ENCODE measurements around the gene RANGAP1. TPM values are rescaled to one million over a fixed set of nuclear protein-coding genes. Genes with fewer than 3 reads are reported as not detected.
A peak's percentile ranks its signal among the peaks of the same experiment; 100 is the strongest.

Gene RANGAP1
- total and polyA plus RNA-seq, 2 experiments from 2014 or later, result 43.3 to 125 TPM

- DNase-seq (ENCODE audit: low read depth in 1 of 2, low spot score in 1 of 2), result no peak
- no peak overlapping the region for H3K4me3 ChIP-seq
- peaks cover 19% of the 10 kb centered on the region for H3K36me3 ChIP-seq
- H3K4me1 ChIP-seq (ENCODE audit: low read depth), result no peaks in the 10 kb centered on the region
- no peak for TF ChIP-seq CTCF (IDR thresholded peaks at IDR 0.05; ENCODE audit: low read depth, low read length)
- no peaks in the 10 kb centered on the region for H3K9me3 ChIP-seq (ENCODE audit: low read depth)
- H3K27me3 ChIP-seq, result no peaks in the 10 kb centered on the region
- H3K27ac ChIP-seq, result no peak overlapping the region
These were observed 70.6 kb downstream of the RANGAP1 start for GRCh38 chr22:41215409-41215808.

DNA sequence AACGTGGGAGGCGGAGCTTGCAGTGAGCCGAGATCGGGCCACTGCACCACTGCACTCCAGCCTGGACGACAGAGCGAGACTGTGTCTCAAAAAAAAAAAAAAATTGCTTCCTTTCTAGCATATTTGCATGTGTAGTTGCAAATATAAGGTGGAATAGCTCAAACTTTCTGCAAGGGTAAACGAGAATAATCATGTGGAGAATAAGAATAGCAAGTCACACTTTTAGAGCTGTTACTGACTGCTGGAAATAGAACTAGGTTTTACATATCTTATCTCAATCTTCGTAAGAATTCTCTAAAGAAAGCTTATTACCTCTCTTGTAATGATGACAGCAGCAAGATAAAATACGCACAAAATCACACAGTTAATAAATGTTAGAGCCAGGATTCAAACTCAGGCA is 79.3 kb downstream of the RANGAP1 start:
- no peak for TF ChIP-seq CTCF (IDR thresholded peaks at IDR 0.05; ENCODE audit: low read depth, low read length)
- Histone ChIP-seq H3K4me1 (ENCODE audit: low read depth) (peaks cover 5% of the 10 kb centered on the region), H3K27ac (no peak overlapping the region), H3K4me3 (no peak overlapping the region), H3K36me3 (peaks cover 4% of the 10 kb centered on the region), H3K27me3 (peaks cover 5% of the 10 kb centered on the region), H3K9me3 (ENCODE audit: low read depth) (no peaks in the 10 kb centered on the region)
- no peak for DNase-seq (ENCODE audit: low read depth in 1 of 2, low spot score in 1 of 2)

- peak; percentile 96 to 98 for DNase-seq (ENCODE audit: low read depth in 1 of 2, low spot score in 1 of 2)
- Histone ChIP-seq H3K4me3 (peak within 1 kb of the TSS; percentile 44), H3K4me1 (ENCODE audit: low read depth) (peaks cover 5% of the 10 kb centered on the region), H3K27me3 (peaks cover 19% of the 10 kb centered on the region), H3K27ac (peak within 1 kb of the TSS; percentile 80), H3K36me3 (no peaks in the 10 kb centered on the region), H3K9me3 (ENCODE audit: low read depth) (no peaks in the 10 kb centered on the region)
- TF ChIP-seq CTCF (IDR thresholded peaks at IDR 0.05; ENCODE audit: low read depth, low read length), result no peak
These were observed 80.7 kb downstream of the RANGAP1 start, which contains the start of gene L3MBTL2 for GRCh38 chr22:41204992-41205900. TSS of gene L3MBTL2 (plus strand) at chr22:41205312. CDS start at chr22:41205363, 51 bp downstream.

DNA sequence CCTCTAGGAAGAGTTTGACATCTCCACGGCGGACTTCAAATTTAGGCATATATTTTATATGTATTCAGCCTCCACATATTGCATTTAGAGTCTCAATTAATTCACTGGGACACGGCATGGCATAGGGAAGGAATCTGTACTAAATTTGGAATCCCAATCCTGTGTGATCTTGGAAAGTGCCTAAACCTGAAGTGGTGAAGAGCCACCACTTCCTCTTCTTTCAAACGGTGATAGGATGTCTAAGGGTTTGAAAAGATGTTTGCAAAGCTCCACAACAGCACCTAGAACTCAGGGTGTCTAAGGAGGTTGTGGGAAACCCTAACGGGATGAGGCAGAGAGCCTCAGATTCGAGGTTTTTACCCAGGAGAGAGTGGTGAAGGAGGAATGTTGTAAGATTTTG is 81.9 kb downstream of the RANGAP1 start:
- Histone ChIP-seq H3K36me3 (no peaks in the 10 kb centered on the region), H3K9me3 (ENCODE audit: low read depth) (no peaks in the 10 kb centered on the region), H3K27ac (no peak overlapping the region), H3K4me1 (ENCODE audit: low read depth) (peaks cover 5% of the 10 kb centered on the region), H3K27me3 (peaks cover 31% of the 10 kb centered on the region), H3K4me3 (no peak overlapping the region)
- no peak for DNase-seq (ENCODE audit: low read depth in 1 of 2, low spot score in 1 of 2)
- no peak for TF ChIP-seq CTCF (IDR thresholded peaks at IDR 0.05; ENCODE audit: low read depth, low read length)

DNA sequence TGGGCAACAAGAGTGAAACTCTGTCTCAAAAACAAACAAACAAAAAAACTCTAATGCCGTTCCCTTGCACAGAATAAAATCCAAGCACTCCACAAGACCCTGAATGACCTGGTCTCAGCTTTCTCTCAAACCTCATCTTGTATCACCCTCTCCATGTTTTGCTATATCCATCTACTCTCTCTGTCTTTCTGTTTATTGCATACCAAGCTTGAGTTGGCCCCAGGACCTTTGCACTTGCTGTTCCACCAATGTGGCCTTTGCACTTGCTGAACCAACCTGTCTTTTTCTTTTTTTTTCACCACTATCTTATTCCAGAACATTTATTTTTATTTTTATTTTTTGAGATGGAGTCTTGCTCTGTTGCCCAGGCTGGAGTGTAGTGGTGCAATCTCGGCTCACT is 82.9 kb downstream of the RANGAP1 start:
- H3K27me3 ChIP-seq, result peaks cover 39% of the 10 kb centered on the region
- no peaks in the 10 kb centered on the region for H3K9me3 ChIP-seq (ENCODE audit: low read depth)
- H3K4me1 ChIP-seq (ENCODE audit: low read depth), result peaks cover 5% of the 10 kb centered on the region
- no peak overlapping the region for H3K4me3 ChIP-seq
- no peaks in the 10 kb centered on the region for H3K36me3 ChIP-seq
- no peak overlapping the region for H3K27ac ChIP-seq
- TF ChIP-seq CTCF (IDR thresholded peaks at IDR 0.05; ENCODE audit: low read depth, low read length), result no peak
- no peak for DNase-seq (ENCODE audit: low read depth in 1 of 2, low spot score in 1 of 2)
